RWPE2 (cell line): ENCODE results near the gene PHKG2.
A peak's percentile ranks its signal among the peaks of the same experiment; 100 is the strongest.

Source experiments
- ATAC-seq: fragments of 200-7000 bp; cut with Tn5 transposase; 3 replicates; pipeline ENCODE4 v1.9.1; 2021; ENCODE audit warnings: low read depth
- DNase-seq: peaks from one replicate; pipeline ENCODE4 v3.0.0-alpha.2; 2020; ENCODE audit warnings: low spot score
- H3K27ac ChIP-seq: fragments of 450-650 bp; 2 replicates; pipeline ENCODE4 v1.5.1; 2017; ENCODE audit warnings: mild to moderate bottlenecking; ENCODE audit not compliant: poor library complexity, severe bottlenecking
- H3K27me3 ChIP-seq: fragments of 250-450 bp; sonication (Bioruptor Pico); 2 replicates; pipeline ENCODE4 v1.5.1; 2021; ENCODE audit warnings: mild to moderate bottlenecking, moderate library complexity; ENCODE audit not compliant: insufficient read depth, poor library complexity, severe bottlenecking
- H3K36me3 ChIP-seq: fragments of 250-450 bp; sonication (Bioruptor Pico); 2 replicates; pipeline ENCODE4 v1.5.1; 2020; ENCODE audit warnings: low read depth, mild to moderate bottlenecking, moderate library complexity
- H3K4me1 ChIP-seq: fragments of 250-450 bp; sonication (Bioruptor Pico); 2 replicates; pipeline ENCODE4 v1.5.1; 2021; ENCODE audit warnings: mild to moderate bottlenecking, moderate library complexity; ENCODE audit not compliant: insufficient read depth, poor library complexity, severe bottlenecking
- H3K4me3 ChIP-seq: fragments of 250-450 bp; sonication (Bioruptor Pico); 2 replicates; pipeline ENCODE4 v1.5.1; 2021; ENCODE audit warnings: mild to moderate bottlenecking, moderate library complexity; ENCODE audit not compliant: severe bottlenecking
- H3K9me3 ChIP-seq: fragments of 250-450 bp; sonication (Bioruptor Pico); 2 replicates; pipeline ENCODE4 v1.5.1; 2021; ENCODE audit warnings: mild to moderate bottlenecking, moderate library complexity; ENCODE audit not compliant: severe bottlenecking
- TF ChIP-seq, protein P1 (sequence below): fragments of 450-650 bp; IDR thresholded peaks from one replicate; pipeline ENCODE4 v1.5.1; 2017; ENCODE audit warnings: mild to moderate bottlenecking, moderate library complexity; ENCODE audit not compliant: poor library complexity, severe bottlenecking

The PHKG2 gene

GRCh38 chr16:30774367-30775130 is 26.3 kb downstream of the PHKG2 start:
- Histone ChIP-seq H3K36me3 (peaks cover 29% of the 10 kb centered on the region), H3K4me1 (peaks cover 5% of the 10 kb centered on the region), H3K27me3 (no peaks in the 10 kb centered on the region), H3K27ac (peak overlapping the region; percentile 81), H3K4me3 (no peak overlapping the region), H3K9me3 (no peaks in the 10 kb centered on the region)
- ATAC-seq (peak; percentile 3; the same call in 2 of the 3 replicates), DNase-seq (no peak)
- TF ChIP-seq, protein P1, sequence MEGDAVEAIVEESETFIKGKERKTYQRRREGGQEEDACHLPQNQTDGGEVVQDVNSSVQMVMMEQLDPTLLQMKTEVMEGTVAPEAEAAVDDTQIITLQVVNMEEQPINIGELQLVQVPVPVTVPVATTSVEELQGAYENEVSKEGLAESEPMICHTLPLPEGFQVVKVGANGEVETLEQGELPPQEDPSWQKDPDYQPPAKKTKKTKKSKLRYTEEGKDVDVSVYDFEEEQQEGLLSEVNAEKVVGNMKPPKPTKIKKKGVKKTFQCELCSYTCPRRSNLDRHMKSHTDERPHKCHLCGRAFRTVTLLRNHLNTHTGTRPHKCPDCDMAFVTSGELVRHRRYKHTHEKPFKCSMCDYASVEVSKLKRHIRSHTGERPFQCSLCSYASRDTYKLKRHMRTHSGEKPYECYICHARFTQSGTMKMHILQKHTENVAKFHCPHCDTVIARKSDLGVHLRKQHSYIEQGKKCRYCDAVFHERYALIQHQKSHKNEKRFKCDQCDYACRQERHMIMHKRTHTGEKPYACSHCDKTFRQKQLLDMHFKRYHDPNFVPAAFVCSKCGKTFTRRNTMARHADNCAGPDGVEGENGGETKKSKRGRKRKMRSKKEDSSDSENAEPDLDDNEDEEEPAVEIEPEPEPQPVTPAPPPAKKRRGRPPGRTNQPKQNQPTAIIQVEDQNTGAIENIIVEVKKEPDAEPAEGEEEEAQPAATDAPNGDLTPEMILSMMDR: no peak

DNA sequence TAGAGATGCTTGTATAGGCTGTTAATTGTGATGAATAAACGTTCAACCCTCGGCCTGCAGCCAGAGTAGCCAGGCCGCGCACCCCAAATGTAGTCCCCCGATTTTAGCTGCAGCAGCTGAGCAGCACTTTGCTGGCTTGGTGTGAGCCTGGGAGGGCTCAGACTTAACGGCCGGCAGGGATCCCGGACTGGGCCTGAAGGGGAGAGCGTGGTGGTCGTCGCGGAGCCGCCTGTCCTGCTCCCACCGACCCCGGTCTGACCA is 26.8 kb downstream of the PHKG2 start:
- no peaks in the 10 kb centered on the region for H3K9me3 ChIP-seq
- H3K4me3 ChIP-seq: peak overlapping the region; percentile 50
- no peak for ATAC-seq
- peak overlapping the region; percentile 81 for H3K27ac ChIP-seq
- no peaks in the 10 kb centered on the region for H3K27me3 ChIP-seq
- TF ChIP-seq, protein P1: no peak
- DNase-seq: no peak
- peaks cover 24% of the 10 kb centered on the region for H3K36me3 ChIP-seq
- peaks cover 5% of the 10 kb centered on the region for H3K4me1 ChIP-seq

DNA sequence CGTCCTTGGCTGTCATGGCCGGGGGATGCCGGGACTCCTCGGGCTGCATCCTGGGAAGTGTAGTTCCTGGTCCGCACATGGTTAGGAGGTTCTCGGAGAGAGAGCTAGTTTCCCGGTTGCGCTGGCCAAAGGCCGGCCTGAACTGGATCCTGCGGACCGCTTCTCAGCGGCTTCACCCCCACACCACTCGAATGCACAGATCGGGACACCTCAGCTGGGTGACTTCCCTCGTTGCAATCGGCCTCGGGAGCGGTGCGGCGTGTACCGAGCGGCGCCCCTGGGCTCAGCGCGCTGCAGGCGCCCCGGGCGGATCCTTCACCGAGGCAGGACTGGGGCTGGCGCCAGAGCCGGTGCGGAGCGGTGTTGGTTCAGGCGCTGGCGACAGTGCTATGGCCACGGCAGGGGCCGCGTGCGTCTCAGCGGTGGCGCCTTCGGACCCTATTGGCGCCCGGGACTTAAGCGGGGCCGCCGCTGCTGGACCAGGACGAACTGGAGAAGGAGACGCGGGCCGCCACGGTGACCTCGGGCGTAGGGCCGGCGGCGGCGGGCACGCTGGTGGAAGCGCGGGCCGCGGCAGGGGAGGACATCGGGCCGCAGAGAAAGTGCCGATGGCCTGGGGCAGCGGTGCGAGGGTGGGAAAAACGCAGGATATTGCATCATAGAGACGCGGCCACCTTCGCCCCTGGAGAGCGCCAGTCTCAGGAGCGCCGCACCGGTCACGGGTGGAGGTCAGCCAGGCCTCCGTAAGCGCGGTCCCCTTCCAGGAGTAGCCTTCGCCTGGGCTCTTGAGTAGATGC is 27.4 kb downstream of the PHKG2 start:
- TF ChIP-seq, protein P1: no peak
- Histone ChIP-seq H3K36me3 (peaks cover 18% of the 10 kb centered on the region), H3K27me3 (no peaks in the 10 kb centered on the region), H3K27ac (peak overlapping the region; percentile 81), H3K9me3 (no peaks in the 10 kb centered on the region), H3K4me3 (peak overlapping the region; percentile 50), H3K4me1 (peaks cover 5% of the 10 kb centered on the region)
- peak; percentile 83 for ATAC-seq
- DNase-seq: peak; percentile 83

DNA sequence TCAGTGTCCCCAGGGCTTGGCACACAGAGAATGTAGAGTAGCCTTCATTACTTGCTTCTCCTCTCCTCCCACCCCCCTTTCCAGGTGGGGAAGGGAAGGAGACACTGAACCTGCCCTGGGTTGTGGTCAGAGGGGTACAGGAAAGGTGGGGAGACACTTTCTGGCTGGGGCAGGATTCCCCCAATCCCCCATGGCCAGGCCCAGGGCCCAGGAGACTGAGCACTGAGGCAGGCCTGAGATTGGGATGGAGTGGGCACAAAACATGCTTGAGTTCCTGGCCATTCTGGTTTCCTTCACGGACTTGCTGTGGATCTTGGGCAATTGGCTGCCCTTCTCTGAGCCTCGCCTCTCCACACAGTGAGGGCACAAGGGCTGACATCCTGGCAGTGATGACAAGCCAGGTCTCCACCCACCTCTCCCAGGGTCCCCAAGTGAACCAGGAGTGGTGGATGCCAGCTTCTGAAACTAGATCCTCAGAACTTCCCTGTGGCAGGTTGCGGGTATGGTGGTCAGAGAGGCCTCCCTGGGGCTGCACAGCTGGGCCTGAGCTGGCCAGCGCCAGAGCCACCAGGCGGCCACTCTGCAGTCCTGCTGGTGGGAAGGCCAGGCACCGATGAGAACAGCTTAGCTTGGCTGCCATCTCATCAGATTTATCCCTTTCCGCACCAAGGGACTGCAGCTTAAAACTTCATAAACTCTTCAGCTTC is 29.5 kb downstream of the PHKG2 start:
- no peak for ATAC-seq
- Histone ChIP-seq H3K4me3 (no peak overlapping the region), H3K4me1 (peaks cover 5% of the 10 kb centered on the region), H3K36me3 (peaks cover 13% of the 10 kb centered on the region), H3K9me3 (no peaks in the 10 kb centered on the region), H3K27ac (no peak overlapping the region), H3K27me3 (no peaks in the 10 kb centered on the region)
- DNase-seq: no peak
- TF ChIP-seq, protein P1: no peak
